ENCODE measurements around the gene GID4. TPM values are rescaled to one million over a fixed set of nuclear protein-coding genes. Genes with fewer than 3 reads are reported as not detected.

GID4 gene
- total RNA-seq, 6 donors from 2014 or later, result 6.3 to 17.1 (median 9.8) TPM

DNA sequence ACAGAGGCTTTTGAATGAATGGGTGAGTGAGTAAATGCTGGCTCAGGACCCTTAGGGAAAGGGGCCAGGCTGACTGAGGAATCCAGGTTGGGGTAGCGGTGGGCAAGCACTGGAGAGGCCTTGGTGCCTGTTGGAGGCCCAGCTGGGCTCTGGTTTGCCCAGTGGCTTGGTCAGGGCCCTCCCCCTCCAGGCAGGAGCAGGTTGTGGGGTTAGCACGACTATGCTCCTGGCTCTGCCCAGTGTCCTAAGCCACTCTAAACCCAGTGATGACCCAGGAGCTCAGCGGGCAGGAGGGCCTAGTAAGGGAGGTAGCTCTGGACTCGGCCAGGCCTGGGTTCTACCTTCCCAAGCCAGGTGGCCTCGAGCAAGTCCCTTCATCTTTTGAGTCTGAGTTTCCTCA is 76.9 kb downstream of the GID4 start:
- 80 to 87% methylated on average over 2 to 5 of the region's 5 CpGs for WGBS, 2 donors
- TF ChIP-seq POLR2AphosphoS5 (IDR thresholded peaks at IDR 0.05), result no peak
- TF ChIP-seq CTCF (IDR thresholded peaks at IDR 0.05), result no peak
- TF ChIP-seq EP300 (IDR thresholded peaks at IDR 0.05), result no peak
- TF ChIP-seq POLR2A (IDR thresholded peaks at IDR 0.05), result no peak
- no peak for ATAC-seq (ENCODE audit: low FRiP score in 2 of 2)

GRCh38 chr17:18117533-18117932 is 78.3 kb downstream of the GID4 start:
- ATAC-seq (ENCODE audit: low FRiP score in 2 of 2) (no peak), DNase-seq (no peak)
- Histone ChIP-seq H3K27me3 (no peaks in the 10 kb centered on the region), H3K9me3 (peaks cover 0 to 16% (median 5%) of the 10 kb centered on the region in 4 donors), H3K36me3 (no peaks in the 10 kb centered on the region), H3K4me1 (no peaks in the 10 kb centered on the region), H3K4me3 (no peak overlapping the region), H3K27ac (no peak overlapping the region)
- TF ChIP-seq EP300 (IDR thresholded peaks at IDR 0.05), result no peak
- TF ChIP-seq POLR2A (IDR thresholded peaks at IDR 0.05), result no peak
- TF ChIP-seq POLR2AphosphoS5 (IDR thresholded peaks at IDR 0.05), result no peak
- TF ChIP-seq CTCF (IDR thresholded peaks at IDR 0.05), result no peak
- 100% methylated on average over 1 of the region's 1 CpG for WGBS, 2 donors

More for the DNA sequence above, 76.9 kb downstream of the GID4 start:
- Histone ChIP-seq H3K9me3 (peaks cover 0 to 16% (median 5%) of the 10 kb centered on the region in 4 donors), H3K4me3 (no peak overlapping the region), H3K4me1 (no peaks in the 10 kb centered on the region), H3K27me3 (no peaks in the 10 kb centered on the region), H3K27ac (no peak overlapping the region), H3K36me3 (no peaks in the 10 kb centered on the region)
- DNase-seq, result no peak

Other genes starting within 250 kb of the GID4 start
- gene SREBF1, start 202.4 kb upstream of the GID4 start, total RNA-seq, result 100 to 1,000 TPM in 3 of 6 donors, 10 to 100 TPM in 3; 64.2 to 579 (median 123) TPM
- 100 to 1,000 TPM in 1 of 6 donors, 10 to 100 TPM in 5; 54.2 to 134 (median 72.9) TPM for gene TOM1L2, start 67.0 kb upstream of the GID4 start, total RNA-seq
- gene DRC3, start 66.5 kb upstream of the GID4 start, total RNA-seq, result 10 to 100 TPM in 4 of 6 donors, 1 to 10 TPM in 2; 1.5 to 46.2 (median 11.4) TPM
- gene ATPAF2, start 240 bp upstream of the GID4 start, total RNA-seq, result 10 to 100 TPM; 19.2 to 68.1 (median 30.7) TPM
- gene DRG2, start 48.5 kb downstream of the GID4 start, total RNA-seq, result 10 to 100 TPM; 28.7 to 40.9 (median 33.5) TPM
- gene MYO15A, start 69.3 kb downstream of the GID4 start, total RNA-seq, result 1 to 10 TPM; 2.0 to 9.4 (median 3.9) TPM
- 100 to 1,000 TPM in 1 of 6 donors, 10 to 100 TPM in 5; 63.9 to 112 (median 94.7) TPM for gene ALKBH5, start 144.4 kb downstream of the GID4 start, total RNA-seq
- gene LLGL1, start 186.2 kb downstream of the GID4 start, total RNA-seq, result 10 to 100 TPM in 5 of 6 donors, 1 to 10 TPM in 1; 9.8 to 16.4 (median 13.8) TPM
- 100 to 1,000 TPM; 313 to 552 (median 376) TPM for gene FLII, start 219.3 kb downstream of the GID4 start, total RNA-seq
- gene MIEF2, start 221.3 kb downstream of the GID4 start, total RNA-seq, result 10 to 100 TPM; 17.2 to 79.3 (median 31.8) TPM